ENCODE measurements around the gene TNPO2. TPM values are rescaled to one million over a fixed set of nuclear protein-coding genes. Genes with fewer than 3 reads are reported as not detected.
"Not testable (repeated sequence)": the region's sequence is repeated elsewhere in the genome, so short reads cannot be mapped to it uniquely, and the experiment has no call there.

The TNPO2 gene
- total RNA-seq, 3 donors from 2014 or later = 46.0 to 73.0 (median 70.8) TPM

DNA sequence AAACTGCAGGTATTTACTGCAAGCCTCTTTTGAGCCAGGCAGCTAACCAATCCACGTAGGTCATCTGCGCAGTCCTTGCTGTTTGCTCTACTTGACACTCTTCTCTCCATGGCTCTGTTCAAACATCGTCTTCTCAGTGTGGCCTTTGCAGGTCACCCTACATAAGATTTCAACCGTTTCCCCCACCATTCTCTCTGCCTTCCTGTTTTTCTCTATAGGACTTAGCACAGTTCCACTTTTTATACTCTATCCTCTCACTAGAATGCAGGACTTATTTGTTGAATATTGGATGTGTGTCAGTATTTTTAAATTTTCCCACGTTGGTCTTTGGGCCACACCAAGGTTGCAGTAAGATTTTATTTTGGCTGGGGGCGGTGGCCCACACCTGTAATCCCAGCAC is 25.6 kb downstream of the TNPO2 start:
- DNase-seq (ENCODE audit: low spot score in 2 of 2) = no peak
- Histone ChIP-seq H3K36me3 (peaks cover 18% of the 10 kb centered on the region), H3K27me3 (no peaks in the 10 kb centered on the region), H3K9me3 (no peaks in the 10 kb centered on the region), H3K4me3 (no peak overlapping the region), H3K27ac (no peak overlapping the region), H3K4me1 (peaks cover 4 to 5% of the 10 kb centered on the region in 2 donors)
- intact Hi-C loops (cut with DNase I; ENCODE audit: low total_unique reads) = no loop called here
- TF ChIP-seq, protein P1, sequence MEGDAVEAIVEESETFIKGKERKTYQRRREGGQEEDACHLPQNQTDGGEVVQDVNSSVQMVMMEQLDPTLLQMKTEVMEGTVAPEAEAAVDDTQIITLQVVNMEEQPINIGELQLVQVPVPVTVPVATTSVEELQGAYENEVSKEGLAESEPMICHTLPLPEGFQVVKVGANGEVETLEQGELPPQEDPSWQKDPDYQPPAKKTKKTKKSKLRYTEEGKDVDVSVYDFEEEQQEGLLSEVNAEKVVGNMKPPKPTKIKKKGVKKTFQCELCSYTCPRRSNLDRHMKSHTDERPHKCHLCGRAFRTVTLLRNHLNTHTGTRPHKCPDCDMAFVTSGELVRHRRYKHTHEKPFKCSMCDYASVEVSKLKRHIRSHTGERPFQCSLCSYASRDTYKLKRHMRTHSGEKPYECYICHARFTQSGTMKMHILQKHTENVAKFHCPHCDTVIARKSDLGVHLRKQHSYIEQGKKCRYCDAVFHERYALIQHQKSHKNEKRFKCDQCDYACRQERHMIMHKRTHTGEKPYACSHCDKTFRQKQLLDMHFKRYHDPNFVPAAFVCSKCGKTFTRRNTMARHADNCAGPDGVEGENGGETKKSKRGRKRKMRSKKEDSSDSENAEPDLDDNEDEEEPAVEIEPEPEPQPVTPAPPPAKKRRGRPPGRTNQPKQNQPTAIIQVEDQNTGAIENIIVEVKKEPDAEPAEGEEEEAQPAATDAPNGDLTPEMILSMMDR (IDR thresholded peaks at IDR 0.05) = no peak
- no peak for TF ChIP-seq POLR2A (IDR thresholded peaks at IDR 0.05)
- no peak for TF ChIP-seq POLR2AphosphoS5 (IDR thresholded peaks at IDR 0.05)

DNA sequence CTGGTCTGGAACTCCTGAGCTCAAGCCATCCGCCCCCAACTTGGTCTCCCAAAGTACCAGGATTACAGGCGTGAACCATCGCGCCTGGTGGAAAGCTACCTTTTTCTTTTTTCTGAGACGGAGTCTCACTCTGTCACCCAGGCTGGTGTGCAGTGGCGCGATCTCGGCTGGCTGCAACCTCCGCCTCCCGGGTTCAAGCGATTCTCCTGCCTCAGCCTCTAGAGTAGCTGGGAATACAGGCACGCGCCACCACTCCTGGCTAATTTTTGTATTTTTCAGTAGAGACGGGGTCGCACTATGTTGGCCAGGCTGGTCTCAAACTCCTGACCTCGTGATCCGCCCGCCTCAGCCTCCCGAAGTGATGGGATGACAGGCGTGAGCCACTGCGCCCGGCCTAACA is 26.3 kb downstream of the TNPO2 start:
- not testable (repeated sequence) for H3K4me3 ChIP-seq, H3K27ac ChIP-seq

DNA sequence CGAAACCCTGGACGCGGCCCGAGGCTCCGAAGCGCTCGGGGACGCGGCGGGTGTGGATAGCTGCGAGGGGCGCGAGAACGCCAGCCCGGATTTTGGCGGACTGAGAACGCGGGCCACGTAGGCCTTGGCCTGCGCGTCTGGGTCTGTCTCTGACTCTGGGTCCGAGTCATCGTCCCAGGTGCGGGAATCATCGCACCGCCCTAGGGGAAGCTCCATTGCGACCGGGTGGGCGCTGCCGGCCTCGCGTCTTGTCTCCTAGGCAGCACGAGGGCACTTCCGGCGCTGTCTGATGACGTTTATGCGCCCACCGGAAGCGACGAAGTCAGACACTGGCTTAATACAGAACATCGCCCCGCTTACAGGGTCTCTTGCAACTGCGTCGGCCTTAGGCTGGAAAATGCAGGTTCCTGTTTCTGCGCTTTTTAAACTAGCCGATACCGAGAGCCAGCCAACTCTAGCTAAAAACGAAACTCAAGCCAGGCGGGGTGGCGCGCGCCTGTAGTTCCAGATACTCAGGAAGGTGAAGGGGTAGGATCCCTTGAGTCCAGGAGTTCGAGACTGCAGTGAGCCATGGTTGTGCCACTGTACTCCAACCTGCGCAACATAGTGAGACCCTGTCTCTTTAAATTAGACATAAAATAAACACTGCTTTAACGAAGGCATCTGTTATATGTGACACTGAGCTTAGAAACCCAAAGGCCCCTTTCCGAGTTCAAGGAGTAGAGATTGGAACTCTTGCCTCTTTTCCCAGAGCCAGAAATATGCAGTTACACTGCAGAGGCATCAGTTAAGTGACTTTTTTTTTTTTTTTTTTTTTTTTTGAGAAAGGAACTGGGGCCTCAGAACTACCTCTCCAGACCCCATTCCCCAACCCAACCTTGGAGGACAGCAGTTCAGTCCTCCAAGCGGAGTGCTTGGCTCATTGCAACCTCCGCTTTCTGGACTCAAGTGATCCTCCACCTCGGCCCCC is 27.1 kb downstream of the TNPO2 start, which contains the start of gene FBXW9:
Gene FBXW9 (minus strand): TSS at position 266 of the 970 bp plus-strand sequence. CDS start 50 bp downstream, at position 216.
- Histone ChIP-seq H3K27me3 (no peaks in the 10 kb centered on the region), H3K4me1 (peaks cover 4 to 5% of the 10 kb centered on the region in 2 donors), H3K27ac (peak within 1 kb of the TSS; percentile 83 to 88), H3K4me3 (peak within 1 kb of the TSS; percentile 82 to 94 (median 88)), H3K36me3 (peaks cover 11% of the 10 kb centered on the region), H3K9me3 (no peaks in the 10 kb centered on the region)
- TF ChIP-seq POLR2A (IDR thresholded peaks at IDR 0.05) = no peak
- peak; percentile 96 to 97 (median 96) for TF ChIP-seq POLR2AphosphoS5 (IDR thresholded peaks at IDR 0.05)
- peak; percentile 96 to 98 for DNase-seq (ENCODE audit: low spot score in 2 of 2)
- intact Hi-C loops (cut with DNase I; ENCODE audit: low total_unique reads) = no loop called here

More for the DNA sequence above, 26.3 kb downstream of the TNPO2 start:
- peaks cover 11% of the 10 kb centered on the region for H3K36me3 ChIP-seq
- H3K27me3 ChIP-seq; intact Hi-C loops (cut with DNase I; ENCODE audit: low total_unique reads); DNase-seq (ENCODE audit: low spot score in 2 of 2); H3K9me3 ChIP-seq; H3K4me1 ChIP-seq: not testable (repeated sequence)

DNA sequence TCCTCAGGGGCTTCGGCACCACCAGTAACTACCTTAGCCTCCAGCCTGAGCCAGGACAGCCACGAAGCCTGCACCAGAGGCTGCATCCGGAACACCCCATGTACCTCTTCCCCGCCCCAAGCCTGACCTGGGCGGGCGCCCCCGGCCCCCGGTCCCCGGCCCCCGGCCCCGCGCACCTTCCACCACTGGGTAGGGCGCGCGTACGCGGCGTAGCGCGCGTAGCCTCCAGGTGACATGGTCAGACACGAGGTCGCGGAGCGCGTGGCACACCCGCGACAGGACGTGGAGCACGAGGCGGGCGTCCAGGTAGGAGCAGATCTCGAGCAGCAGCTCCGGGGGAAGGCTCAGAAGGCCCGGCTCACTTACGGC is 27.8 kb downstream of the TNPO2 start:
- peak overlapping the region; percentile 83 to 88 for H3K27ac ChIP-seq
- intact Hi-C loops (cut with DNase I; ENCODE audit: low total_unique reads) = no loop called here
- TF ChIP-seq, protein P1 (IDR thresholded peaks at IDR 0.05) = no peak
- no peak for TF ChIP-seq POLR2A (IDR thresholded peaks at IDR 0.05)
- no peak for TF ChIP-seq POLR2AphosphoS5 (IDR thresholded peaks at IDR 0.05)

GRCh38 chr19:12695514-12695913 is 28.2 kb downstream of the TNPO2 start:
- intact Hi-C loops (cut with DNase I; ENCODE audit: low total_unique reads) = no loop called here
- Histone ChIP-seq H3K36me3 (no peaks in the 10 kb centered on the region), H3K9me3 (no peaks in the 10 kb centered on the region), H3K4me3 (peak overlapping the region; percentile 82 to 94 (median 88)), H3K27ac (no peak overlapping the region), H3K27me3 (no peaks in the 10 kb centered on the region), H3K4me1 (peaks cover 4 to 5% of the 10 kb centered on the region in 2 donors)
- TF ChIP-seq POLR2AphosphoS5 (IDR thresholded peaks at IDR 0.05) = no peak
- TF ChIP-seq, protein P1 (IDR thresholded peaks at IDR 0.05) = no peak
- TF ChIP-seq POLR2A (IDR thresholded peaks at IDR 0.05) = no peak
- DNase-seq (ENCODE audit: low spot score in 2 of 2) = no peak

More for the DNA sequence above, 27.8 kb downstream of the TNPO2 start:
- Histone ChIP-seq H3K4me1 (peaks cover 4 to 5% of the 10 kb centered on the region in 2 donors), H3K36me3 (peaks cover 4% of the 10 kb centered on the region), H3K4me3 (peak overlapping the region; percentile 82 to 94 (median 88)), H3K9me3 (no peaks in the 10 kb centered on the region), H3K27me3 (no peaks in the 10 kb centered on the region)
- no peak for DNase-seq (ENCODE audit: low spot score in 2 of 2)

DNA sequence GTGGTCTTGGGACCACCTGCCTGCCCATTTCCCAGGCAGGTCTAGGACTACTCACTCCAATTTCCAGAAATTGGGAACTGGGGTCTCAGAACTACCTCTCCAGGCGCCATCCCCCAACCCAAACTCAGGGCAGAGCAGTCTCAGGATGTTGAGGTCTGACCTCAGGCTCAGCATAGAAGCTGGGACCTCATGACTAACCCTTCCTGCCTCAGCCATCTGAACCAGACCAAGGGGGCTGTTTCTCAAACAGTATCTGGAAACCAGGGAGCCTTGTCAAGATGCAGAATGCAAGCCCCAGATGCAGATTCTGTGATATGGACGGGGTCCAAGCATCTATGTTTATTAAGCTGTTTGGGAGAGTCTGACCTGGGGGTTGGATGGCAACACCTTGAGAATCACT is 28.6 kb downstream of the TNPO2 start:
- no peaks in the 10 kb centered on the region for H3K9me3 ChIP-seq
- no peak overlapping the region for H3K27ac ChIP-seq
- H3K27me3 ChIP-seq = no peaks in the 10 kb centered on the region
- intact Hi-C loops (cut with DNase I; ENCODE audit: low total_unique reads) = no loop called here
- H3K4me3 ChIP-seq = peak overlapping the region in 1 of 3 donors; percentile 94
- TF ChIP-seq POLR2AphosphoS5 (IDR thresholded peaks at IDR 0.05) = no peak
- TF ChIP-seq POLR2A (IDR thresholded peaks at IDR 0.05) = no peak
- TF ChIP-seq, protein P1 (IDR thresholded peaks at IDR 0.05) = no peak
- peaks cover 4 to 5% of the 10 kb centered on the region in 2 donors for H3K4me1 ChIP-seq
- DNase-seq (ENCODE audit: low spot score in 2 of 2) = no peak
- no peaks in the 10 kb centered on the region for H3K36me3 ChIP-seq
